ENCODE results near the gene ZCCHC3.

Gene ZCCHC3

GRCh38 chr20:286508-286907, 10.9 kb upstream of the ZCCHC3 start:
- H2BK120ac ChIP-seq (ENCODE audit: low read depth, low read length): no peak overlapping the region
- H3K4me2 ChIP-seq (ENCODE audit: low read length): no peak overlapping the region
- no peak overlapping the region for H3K4me3 ChIP-seq (ENCODE audit: low read length)
- no peak overlapping the region for H3K18ac ChIP-seq (ENCODE audit: low read length)
- H3K9ac ChIP-seq (ENCODE audit: low read length): no peak overlapping the region
- H3K36me3 ChIP-seq (ENCODE audit: control insufficient read depth, insufficient read depth, low read length): no peaks in the 10 kb centered on the region
- no peaks in the 10 kb centered on the region for H3K79me1 ChIP-seq (ENCODE audit: low read length)
- peaks cover 6% of the 10 kb centered on the region for H3K4me1 ChIP-seq (ENCODE audit: control insufficient read depth, low read depth, low read length)
- no peaks in the 10 kb centered on the region for H3K27me3 ChIP-seq (ENCODE audit: insufficient read depth, low read length, poor library complexity)
- WGBS (ENCODE audit: extremely low coverage, insufficient coverage, low lambda C conversion rate): no CpG with 5 or more reads among the region's 2 CpGs
- H4K5ac ChIP-seq (ENCODE audit: low read length): no peak overlapping the region
- no peak overlapping the region for H2BK15ac ChIP-seq (replicated peaks; ENCODE audit: low read depth)
- H2BK5ac ChIP-seq (ENCODE audit: low read length): no peak overlapping the region
- no peak overlapping the region for H4K8ac ChIP-seq (ENCODE audit: low read depth, low read length)
- no peak overlapping the region for H3K4ac ChIP-seq (ENCODE audit: low read depth, low read length)
- H3K79me2 ChIP-seq (ENCODE audit: control insufficient read depth, insufficient read depth, low read length): no peaks in the 10 kb centered on the region
- H3K27ac ChIP-seq (ENCODE audit: low read depth, low read length): no peak overlapping the region
- no peak overlapping the region for H3K56ac ChIP-seq (ENCODE audit: low read length)
- no peak overlapping the region for H3K23ac ChIP-seq (ENCODE audit: low read length)
- no peak for DNase-seq
- H2AK5ac ChIP-seq (ENCODE audit: low read length): no peak overlapping the region

GRCh38 chr20:288956-289692, 8.2 kb upstream of the ZCCHC3 start:
- no peak overlapping the region for H3K4me3 ChIP-seq (ENCODE audit: low read length)
- no peaks in the 10 kb centered on the region for H3K27me3 ChIP-seq (ENCODE audit: insufficient read depth, low read length, poor library complexity)
- no peak overlapping the region for H4K5ac ChIP-seq (ENCODE audit: low read length)
- H3K4me2 ChIP-seq (ENCODE audit: low read length): no peak overlapping the region
- H2BK5ac ChIP-seq (ENCODE audit: low read length): no peak overlapping the region
- H4K8ac ChIP-seq (ENCODE audit: low read depth, low read length): no peak overlapping the region
- no peak overlapping the region for H3K9ac ChIP-seq (ENCODE audit: low read length)
- no peak overlapping the region for H3K27ac ChIP-seq (ENCODE audit: low read depth, low read length)
- DNase-seq: no peak
- H3K79me2 ChIP-seq (ENCODE audit: control insufficient read depth, insufficient read depth, low read length): no peaks in the 10 kb centered on the region
- no peaks in the 10 kb centered on the region for H3K79me1 ChIP-seq (ENCODE audit: low read length)
- WGBS (ENCODE audit: extremely low coverage, insufficient coverage, low lambda C conversion rate): no CpG with 5 or more reads among the region's 3 CpGs
- no peak overlapping the region for H2AK5ac ChIP-seq (ENCODE audit: low read length)
- H3K23ac ChIP-seq (ENCODE audit: low read length): no peak overlapping the region
- H3K36me3 ChIP-seq (ENCODE audit: control insufficient read depth, insufficient read depth, low read length): no peaks in the 10 kb centered on the region
- no peak overlapping the region for H2BK120ac ChIP-seq (ENCODE audit: low read depth, low read length)
- H3K56ac ChIP-seq (ENCODE audit: low read length): no peak overlapping the region
- H2BK15ac ChIP-seq (replicated peaks; ENCODE audit: low read depth): no peak overlapping the region
- no peak overlapping the region for H3K4ac ChIP-seq (ENCODE audit: low read depth, low read length)
- H3K4me1 ChIP-seq (ENCODE audit: control insufficient read depth, low read depth, low read length): peaks cover 6% of the 10 kb centered on the region
- H3K18ac ChIP-seq (ENCODE audit: low read length): no peak overlapping the region

DNA sequence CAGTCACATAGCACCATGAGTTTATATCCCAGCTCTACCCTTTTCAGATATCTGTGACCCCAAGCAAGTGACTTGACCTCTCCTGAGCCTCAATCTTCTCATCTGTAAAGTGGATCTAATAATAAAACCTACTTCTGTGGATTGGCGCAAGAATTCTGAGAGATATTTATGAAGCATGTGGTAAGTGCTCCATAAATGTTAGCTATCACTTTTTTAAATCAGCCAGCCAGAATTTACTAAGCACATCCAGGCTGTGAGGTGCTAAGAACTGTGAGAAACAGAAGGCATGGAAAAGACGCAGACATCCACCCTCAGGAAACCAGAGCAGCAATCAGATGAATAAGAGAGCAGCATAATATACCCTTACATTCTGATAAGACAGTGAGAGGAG, 7.7 kb upstream of the ZCCHC3 start:
- Histone ChIP-seq H3K36me3 (ENCODE audit: control insufficient read depth, insufficient read depth, low read length) (no peaks in the 10 kb centered on the region), H3K27ac (ENCODE audit: low read depth, low read length) (no peak overlapping the region), H3K79me2 (ENCODE audit: control insufficient read depth, insufficient read depth, low read length) (no peaks in the 10 kb centered on the region), H3K18ac (ENCODE audit: low read length) (peak overlapping the region; percentile 3), H3K27me3 (ENCODE audit: insufficient read depth, low read length, poor library complexity) (no peaks in the 10 kb centered on the region), H3K4me1 (ENCODE audit: control insufficient read depth, low read depth, low read length) (peaks cover 6% of the 10 kb centered on the region), H3K23ac (ENCODE audit: low read length) (no peak overlapping the region), H3K4me3 (ENCODE audit: low read length) (peak overlapping the region; percentile 59), H2BK120ac (ENCODE audit: low read depth, low read length) (no peak overlapping the region), H3K4ac (ENCODE audit: low read depth, low read length) (no peak overlapping the region), H3K56ac (ENCODE audit: low read length) (peak overlapping the region; percentile 87), H2BK15ac (replicated peaks; ENCODE audit: low read depth) (no peak overlapping the region), H4K8ac (ENCODE audit: low read depth, low read length) (no peak overlapping the region), H4K5ac (ENCODE audit: low read length) (no peak overlapping the region), H2BK5ac (ENCODE audit: low read length) (no peak overlapping the region), H2AK5ac (ENCODE audit: low read length) (no peak overlapping the region), H3K4me2 (ENCODE audit: low read length) (peak overlapping the region; percentile 63), H3K9ac (ENCODE audit: low read length) (peak overlapping the region; percentile 72), H3K79me1 (ENCODE audit: low read length) (no peaks in the 10 kb centered on the region)
- no peak for DNase-seq
- no CpG with 5 or more reads among the region's 2 CpGs for WGBS (ENCODE audit: extremely low coverage, insufficient coverage, low lambda C conversion rate)

GRCh38 chr20:290084-290831, 7.1 kb upstream of the ZCCHC3 start, which contains the start of gene C20orf96:
Gene C20orf96, minus strand, starts transcription at chr20:290750. Its CDS starts 140 bp downstream, at chr20:290610.
- Histone ChIP-seq H2BK5ac (ENCODE audit: low read length) (no peak within 1 kb of the TSS), H3K9ac (ENCODE audit: low read length) (peak within 1 kb of the TSS; percentile 72), H3K23ac (ENCODE audit: low read length) (no peak within 1 kb of the TSS), H3K36me3 (ENCODE audit: control insufficient read depth, insufficient read depth, low read length) (no peaks in the 10 kb centered on the region), H4K5ac (ENCODE audit: low read length) (no peak within 1 kb of the TSS), H3K56ac (ENCODE audit: low read length) (peak within 1 kb of the TSS; percentile 87), H2BK15ac (replicated peaks; ENCODE audit: low read depth) (no peak within 1 kb of the TSS), H3K79me2 (ENCODE audit: control insufficient read depth, insufficient read depth, low read length) (no peaks in the 10 kb centered on the region), H3K4me1 (ENCODE audit: control insufficient read depth, low read depth, low read length) (peaks cover 6% of the 10 kb centered on the region), H3K18ac (ENCODE audit: low read length) (peak within 1 kb of the TSS; percentile 3), H3K4ac (ENCODE audit: low read depth, low read length) (no peak within 1 kb of the TSS), H3K4me2 (ENCODE audit: low read length) (peak within 1 kb of the TSS; percentile 63), H3K27me3 (ENCODE audit: insufficient read depth, low read length, poor library complexity) (no peaks in the 10 kb centered on the region), H3K27ac (ENCODE audit: low read depth, low read length) (no peak within 1 kb of the TSS), H3K4me3 (ENCODE audit: low read length) (peak within 1 kb of the TSS; percentile 59), H4K8ac (ENCODE audit: low read depth, low read length) (no peak within 1 kb of the TSS), H2BK120ac (ENCODE audit: low read depth, low read length) (no peak within 1 kb of the TSS), H3K79me1 (ENCODE audit: low read length) (no peaks in the 10 kb centered on the region), H2AK5ac (ENCODE audit: low read length) (no peak within 1 kb of the TSS)
- DNase-seq: peak; percentile 98
- WGBS (ENCODE audit: extremely low coverage, insufficient coverage, low lambda C conversion rate): no CpG with 5 or more reads among the region's 43 CpGs

DNA sequence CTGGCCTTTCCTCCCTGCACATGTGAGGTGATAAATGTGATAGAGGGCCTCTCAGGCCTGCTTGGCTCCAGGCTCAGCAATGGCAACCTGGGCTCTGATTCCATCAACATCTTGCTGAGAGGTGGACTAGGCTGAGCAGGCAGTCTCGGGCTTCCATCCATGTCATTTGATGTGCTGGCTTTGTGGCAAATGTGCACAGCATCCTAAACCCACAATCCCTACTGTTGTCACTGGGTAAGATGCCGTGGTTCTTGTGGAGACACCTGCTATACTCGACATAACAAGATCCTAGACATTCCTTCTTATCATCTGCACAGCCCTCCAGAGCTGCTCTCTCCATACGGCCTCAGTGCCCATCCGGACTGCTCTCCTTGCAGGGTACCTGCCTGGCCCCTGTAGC, 2.8 kb upstream of the ZCCHC3 start:
- Histone ChIP-seq H3K79me1 (ENCODE audit: low read length) (peaks cover 7% of the 10 kb centered on the region), H2BK15ac (replicated peaks; ENCODE audit: low read depth) (no peak overlapping the region), H4K8ac (ENCODE audit: low read depth, low read length) (no peak overlapping the region), H3K18ac (ENCODE audit: low read length) (no peak overlapping the region), H3K4me3 (ENCODE audit: low read length) (no peak overlapping the region), H3K36me3 (ENCODE audit: control insufficient read depth, insufficient read depth, low read length) (no peaks in the 10 kb centered on the region), H3K27ac (ENCODE audit: low read depth, low read length) (no peak overlapping the region), H2BK120ac (ENCODE audit: low read depth, low read length) (no peak overlapping the region), H2AK5ac (ENCODE audit: low read length) (no peak overlapping the region), H3K4me1 (ENCODE audit: control insufficient read depth, low read depth, low read length) (peaks cover 12% of the 10 kb centered on the region), H3K56ac (ENCODE audit: low read length) (no peak overlapping the region), H3K27me3 (ENCODE audit: insufficient read depth, low read length, poor library complexity) (no peaks in the 10 kb centered on the region), H3K4ac (ENCODE audit: low read depth, low read length) (no peak overlapping the region), H4K5ac (ENCODE audit: low read length) (no peak overlapping the region), H3K9ac (ENCODE audit: low read length) (no peak overlapping the region), H2BK5ac (ENCODE audit: low read length) (no peak overlapping the region), H3K4me2 (ENCODE audit: low read length) (no peak overlapping the region), H3K79me2 (ENCODE audit: control insufficient read depth, insufficient read depth, low read length) (peaks cover 16% of the 10 kb centered on the region), H3K23ac (ENCODE audit: low read length) (no peak overlapping the region)
- WGBS (ENCODE audit: extremely low coverage, insufficient coverage, low lambda C conversion rate): no CpG with 5 or more reads among the region's 5 CpGs
- DNase-seq: no peak

Data from mesendoderm (in vitro differentiated cells).